Upper lobe of right lung (tissue), 1 donor: ENCODE measurements around the gene CDH13. TPM values are rescaled to one million over a fixed set of nuclear protein-coding genes. Genes with fewer than 3 reads are reported as not detected.

ENCODE experiments used
- ATAC-seq: fragments of 200-7000 bp; cut with Tn5 transposase; one replicate; pipeline ENCODE4 v1.9.1; 2020; ENCODE audit warnings: mild to moderate bottlenecking, moderate library complexity
- DNase-seq: peaks from one replicate; pipeline ENCODE4 v3.0.0-alpha.2; 2020
- H3K27ac ChIP-seq: fragments of 200-600 bp; one replicate; pipeline ENCODE4 v1.8.0; 2022
- H3K27me3 ChIP-seq: fragments of 200-600 bp; one replicate; pipeline ENCODE4 v1.8.0; 2022; ENCODE audit warnings: mild to moderate bottlenecking
- H3K36me3 ChIP-seq: fragments of 200-600 bp; one replicate; pipeline ENCODE4 v1.8.0; 2022
- H3K4me1 ChIP-seq: fragments of 200-600 bp; one replicate; pipeline ENCODE4 v1.8.0; 2022
- H3K4me3 ChIP-seq: fragments of 200-600 bp; one replicate; pipeline ENCODE4 v1.8.0; 2022; ENCODE audit warnings: mild to moderate bottlenecking
- H3K9me3 ChIP-seq: fragments of 200-600 bp; one replicate; pipeline ENCODE4 v1.8.0; 2022
- CTCF ChIP-seq: fragments of 200-600 bp; IDR thresholded peaks from one replicate; pipeline ENCODE4 v1.8.0; 2022; ENCODE audit warnings: antibody characterized with exemption
- intact Hi-C: fragments of 100-400 bp; cut with DNase I; formaldehyde crosslinking; loops from one replicate; pipeline ENCODE4 v1.11.0; 2022
- total RNA-seq: library from RNA; stranded (reverse); fragmentation: NEBNext Ultra II Directional; extraction: Animal tissue kit (Norgen Biotek cat#: 25700); gene quantifications from one replicate; pipeline ENCODE4 v1.2.1, GENCODE V29; 2021
- donor health status: DM: no; HTN: yes; CAD: no; lungs with severe emphysema.

The CDH13 gene
- total RNA-seq, 1 donor from 2014 or later, result 27.2 TPM

GRCh38 chr16:83270061-83270460 is 643.3 kb downstream of the CDH13 start:
- ATAC-seq (no peak), DNase-seq (no peak)
- Histone ChIP-seq H3K36me3 (no peaks in the 10 kb centered on the region), H3K4me1 (no peaks in the 10 kb centered on the region), H3K4me3 (no peak overlapping the region), H3K27ac (no peak overlapping the region), H3K27me3 (no peaks in the 10 kb centered on the region), H3K9me3 (no peaks in the 10 kb centered on the region)
- intact Hi-C loops, result no loop called here
- no peak for TF ChIP-seq CTCF

- Histone ChIP-seq H3K4me3 (no peak overlapping the region), H3K9me3 (no peaks in the 10 kb centered on the region), H3K27me3 (no peaks in the 10 kb centered on the region), H3K36me3 (no peaks in the 10 kb centered on the region), H3K27ac (no peak overlapping the region), H3K4me1 (no peaks in the 10 kb centered on the region)
- intact Hi-C loops, result no loop called here
- TF ChIP-seq CTCF, result no peak
- ATAC-seq (no peak), DNase-seq (no peak)
Observed at GRCh38 chr16:83270640-83271039, 643.9 kb downstream of the CDH13 start.

DNA sequence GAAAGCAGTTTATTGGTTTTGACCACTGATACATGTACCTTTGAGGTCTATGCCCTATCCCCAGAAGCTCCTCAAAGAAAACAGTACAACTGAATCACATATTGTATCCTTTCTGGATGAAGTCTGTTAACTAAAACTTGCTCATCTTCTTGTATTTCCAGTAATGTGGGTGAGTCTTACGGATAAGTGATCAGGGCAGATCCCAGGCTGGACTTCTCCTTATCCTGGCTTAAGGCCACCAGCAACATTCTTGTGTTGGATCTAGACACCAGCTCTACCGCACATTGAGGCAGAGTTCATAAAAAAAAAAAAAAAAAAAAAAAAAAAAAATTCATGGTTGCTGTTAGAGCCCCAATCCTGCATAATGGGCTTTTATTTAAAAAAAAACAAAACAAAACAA is 644.4 kb downstream of the CDH13 start:
- ATAC-seq (no peak), DNase-seq (no peak)
- intact Hi-C loops, result no loop called here
- Histone ChIP-seq H3K36me3 (no peaks in the 10 kb centered on the region), H3K9me3 (no peaks in the 10 kb centered on the region), H3K4me3 (no peak overlapping the region), H3K27ac (no peak overlapping the region), H3K27me3 (no peaks in the 10 kb centered on the region), H3K4me1 (no peaks in the 10 kb centered on the region)
- no peak for TF ChIP-seq CTCF

GRCh38 chr16:83271970-83272575 is 645.3 kb downstream of the CDH13 start:
- Histone ChIP-seq H3K36me3 (no peaks in the 10 kb centered on the region), H3K27ac (no peak overlapping the region), H3K27me3 (no peaks in the 10 kb centered on the region), H3K9me3 (no peaks in the 10 kb centered on the region), H3K4me1 (no peaks in the 10 kb centered on the region), H3K4me3 (no peak overlapping the region)
- ATAC-seq (no peak), DNase-seq (no peak)
- intact Hi-C loops, result no loop called here
- TF ChIP-seq CTCF, result no peak

DNA sequence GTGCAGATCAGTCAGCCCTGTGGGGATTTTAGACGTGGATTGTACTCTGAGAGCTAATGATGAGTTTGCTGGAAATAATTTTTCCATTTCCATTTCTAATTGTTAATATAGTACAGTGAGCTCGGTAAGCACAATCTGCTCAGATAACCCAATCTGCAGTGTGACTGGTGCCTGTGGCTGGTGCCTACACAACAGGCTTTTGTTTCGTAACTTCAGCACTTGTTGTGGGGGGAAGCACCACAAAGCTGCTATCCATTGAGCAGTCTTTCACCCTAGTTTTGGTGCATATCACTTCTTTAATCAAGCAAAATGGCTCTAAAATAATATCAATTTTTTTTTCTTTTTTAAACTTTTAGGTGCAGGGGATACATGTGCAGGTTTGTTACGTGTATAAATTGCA is 646.1 kb downstream of the CDH13 start:
- ATAC-seq, result no peak
- H3K4me1 ChIP-seq, result no peaks in the 10 kb centered on the region
- no peaks in the 10 kb centered on the region for H3K27me3 ChIP-seq
- intact Hi-C loops, result no loop called here
- no peaks in the 10 kb centered on the region for H3K36me3 ChIP-seq
- no peak overlapping the region for H3K27ac ChIP-seq
- no peak for DNase-seq
- H3K4me3 ChIP-seq, result no peak overlapping the region
- H3K9me3 ChIP-seq, result no peaks in the 10 kb centered on the region
- TF ChIP-seq CTCF, result no peak
